Measurements from ENCODE around the gene NR1I2.

The NR1I2 gene

DNA sequence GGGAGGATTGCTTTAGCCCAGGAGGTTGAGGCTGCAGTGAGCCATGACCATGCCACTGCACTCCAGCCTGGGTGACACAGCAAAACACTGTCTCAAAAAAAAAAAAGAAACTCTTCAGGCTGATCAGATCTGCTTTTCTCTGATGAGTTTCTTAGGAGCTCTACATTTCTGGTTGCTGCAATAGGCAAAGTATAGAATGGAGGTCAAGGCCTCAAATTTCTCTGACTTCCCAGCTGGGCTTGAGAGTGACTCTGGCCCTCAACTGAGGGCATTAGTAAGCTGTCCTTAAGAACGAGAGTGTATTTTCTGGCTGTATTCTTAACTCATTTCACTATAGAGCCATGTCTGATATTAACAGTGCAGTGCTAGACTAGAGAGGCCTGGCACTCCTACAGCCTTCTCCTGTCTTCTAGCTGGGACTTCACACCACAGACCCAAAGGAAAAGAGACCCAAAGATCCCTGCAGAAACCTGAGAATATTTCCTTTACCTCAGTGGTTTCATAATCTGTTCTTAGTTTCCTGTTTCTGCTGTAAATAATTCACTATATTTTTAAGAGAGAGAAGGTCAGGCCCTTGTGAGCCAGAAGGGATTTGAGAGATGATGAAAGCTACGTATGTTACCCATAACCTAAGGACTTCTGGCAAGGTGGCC lies 2.0 kb upstream of the NR1I2 start:
- no peak for DNase-seq (ENCODE audit: low read depth)

DNA sequence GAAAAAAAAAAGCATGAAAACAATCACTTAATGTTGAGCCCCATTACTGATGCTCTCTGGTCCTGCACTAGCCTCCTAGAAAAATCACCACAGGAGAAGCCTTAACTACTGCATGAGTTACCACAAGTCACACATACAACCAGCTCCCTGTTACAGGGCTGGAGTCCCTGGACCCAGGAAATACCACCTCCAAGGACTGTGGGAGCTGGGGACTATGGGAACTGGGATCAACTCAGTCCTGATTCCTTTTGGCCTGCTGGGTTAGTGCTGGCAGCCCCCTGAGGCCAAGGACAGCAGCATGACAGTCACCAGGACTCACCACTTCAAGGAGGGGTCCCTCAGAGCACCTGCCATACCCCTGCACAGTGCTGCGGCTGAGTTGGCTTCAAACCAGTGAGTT lies 559 bp downstream of the NR1I2 start:
- DNase-seq (ENCODE audit: low read depth): no peak

DNA sequence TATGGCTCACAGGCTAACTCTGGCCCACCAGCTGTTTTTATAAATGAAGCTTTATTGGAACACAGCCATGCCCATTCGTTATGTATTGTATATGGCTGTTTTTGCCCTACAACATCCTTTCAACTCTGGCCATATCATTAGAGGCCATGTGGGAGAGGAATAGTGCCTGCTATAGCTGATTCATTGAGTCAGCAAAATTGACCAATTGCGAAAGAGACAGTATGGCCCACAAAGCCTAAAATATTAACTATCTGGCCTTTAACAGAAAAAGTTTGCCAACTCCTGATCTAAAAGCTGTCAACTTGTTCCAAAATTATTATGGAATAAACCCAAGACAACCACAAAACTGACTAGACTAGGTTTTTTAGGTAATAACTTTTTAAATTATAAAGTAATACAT lies 1.4 kb downstream of the NR1I2 start:
- DNase-seq (ENCODE audit: low read depth): no peak

DNA sequence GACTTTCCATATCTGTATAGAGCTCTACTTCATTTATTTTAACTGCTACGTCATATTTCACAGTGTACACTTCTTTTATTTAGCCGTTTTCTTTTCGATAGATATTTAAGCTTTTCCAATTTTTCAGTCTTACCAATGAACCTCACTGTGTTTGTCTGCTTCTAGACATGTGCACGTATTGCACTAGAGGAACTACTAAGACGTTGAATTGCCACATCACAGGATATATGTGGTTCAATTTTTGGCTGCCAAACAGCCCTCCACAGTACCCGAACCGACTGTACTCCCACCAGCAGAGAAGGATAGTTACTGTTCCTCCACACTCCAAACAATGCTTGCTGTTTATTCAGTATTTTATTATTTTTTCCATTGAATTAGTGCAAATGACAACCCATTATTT lies 2.0 kb downstream of the NR1I2 start:
- no peak for DNase-seq (ENCODE audit: low read depth)

DNA sequence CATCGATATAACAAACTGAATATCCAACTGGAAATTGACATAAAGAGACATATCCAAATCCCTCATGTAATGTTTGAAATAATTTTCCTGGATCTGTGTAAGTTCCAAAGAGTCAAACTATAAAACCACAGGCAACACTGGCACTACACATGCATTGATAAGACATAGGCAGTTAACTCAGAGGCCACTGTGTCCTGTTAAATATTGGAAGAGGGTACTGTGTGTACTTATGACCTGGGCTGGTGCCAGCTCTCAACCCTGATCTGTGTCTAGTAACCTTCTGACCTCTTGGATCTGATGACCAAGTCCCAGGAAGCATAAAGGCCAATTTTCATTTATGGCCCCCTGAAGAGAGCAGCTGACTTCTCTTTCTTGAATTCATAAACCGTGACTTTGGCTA lies 4.5 kb downstream of the NR1I2 start:
- no peak for DNase-seq (ENCODE audit: low read depth)

DNA sequence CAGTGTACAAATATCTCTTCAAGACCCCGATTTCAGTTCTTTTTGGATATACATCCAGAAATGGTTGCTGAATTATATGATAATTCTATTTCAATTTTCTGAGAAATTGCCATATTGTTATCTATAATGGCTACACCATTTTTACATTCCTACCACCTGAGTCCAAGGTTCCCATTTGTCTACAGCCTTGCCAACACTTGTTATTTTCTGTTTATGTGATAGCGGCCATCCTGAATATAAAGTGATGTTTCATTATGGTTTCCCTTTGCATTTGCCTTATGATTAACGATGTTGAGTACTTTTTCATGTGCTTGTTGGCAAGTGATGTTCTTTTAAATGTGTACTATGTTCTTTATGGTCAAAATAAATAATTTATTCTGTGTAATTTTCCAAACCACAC lies 8.5 kb downstream of the NR1I2 start:
- no peak for DNase-seq (ENCODE audit: low read depth)

DNA sequence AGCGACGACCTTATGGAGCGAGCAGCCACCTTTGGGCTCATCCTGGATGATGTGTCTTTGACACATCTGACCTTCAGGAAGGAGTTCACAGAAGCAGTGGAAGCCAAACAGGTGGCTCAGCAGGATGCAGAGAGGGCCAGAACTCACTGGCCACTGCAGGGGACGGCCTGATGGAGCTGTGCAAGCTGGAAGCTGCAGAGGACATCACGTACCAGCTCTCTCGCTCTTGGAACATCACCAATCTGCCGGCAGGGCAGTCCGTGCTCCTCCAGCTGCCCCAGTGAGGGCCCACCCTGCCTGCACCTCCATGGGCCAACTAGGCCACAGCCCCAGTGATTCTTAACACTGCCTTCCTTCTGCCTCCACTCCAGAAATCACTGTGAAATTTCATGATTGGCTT lies 10.4 kb downstream of the NR1I2 start:
- no peak for DNase-seq (ENCODE audit: low read depth)

DNA sequence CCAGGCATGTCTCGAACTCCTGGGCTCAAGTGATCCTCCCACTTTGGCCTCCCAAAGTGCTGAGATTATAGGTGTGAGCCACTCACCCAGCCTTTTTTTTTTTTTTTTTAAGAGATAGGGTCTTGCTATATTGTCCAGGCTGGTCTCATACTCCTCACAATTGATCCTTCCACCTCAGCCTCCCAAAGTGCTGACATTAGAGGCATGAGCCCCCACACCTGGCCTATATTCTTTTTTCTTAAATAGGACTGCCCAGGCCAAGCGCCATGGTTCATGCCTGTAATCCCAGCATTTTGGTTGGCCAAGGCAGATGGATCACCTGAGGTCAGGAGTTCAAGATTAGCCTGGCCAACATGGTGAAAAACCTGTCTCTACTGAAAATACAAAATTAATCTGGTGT lies 12.5 kb downstream of the NR1I2 start:
- DNase-seq (ENCODE audit: low read depth): no peak

DNA sequence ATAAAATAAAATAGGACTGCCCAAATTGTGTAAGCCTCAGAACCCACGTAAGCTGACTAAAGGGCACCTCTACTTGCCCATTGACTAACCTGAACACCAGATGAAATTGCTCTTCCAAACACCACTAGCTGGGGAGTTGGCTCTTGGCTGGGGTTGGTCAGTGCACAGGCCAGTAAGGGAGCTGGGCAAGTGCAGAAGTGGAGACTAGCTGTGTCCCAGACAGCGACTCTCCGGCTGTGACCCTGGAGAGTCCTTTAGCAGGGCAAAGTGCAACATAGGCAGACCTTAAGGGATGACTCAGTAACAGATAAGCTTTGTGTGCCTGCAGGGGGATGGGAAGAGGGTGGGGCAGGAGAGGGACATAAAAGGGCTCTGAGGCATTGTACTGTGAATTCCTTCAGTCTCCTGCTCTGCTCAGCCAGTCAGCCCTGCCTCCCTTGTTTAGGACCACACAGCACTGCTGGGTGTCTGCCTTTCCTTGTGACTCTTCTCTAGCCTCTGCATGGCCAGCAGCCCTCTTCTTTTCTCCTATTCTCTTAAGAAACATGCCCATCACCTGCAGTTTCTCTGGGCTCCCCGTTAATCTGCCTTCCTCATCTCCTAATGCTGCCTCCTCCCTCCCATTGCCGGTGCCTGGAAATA lies 13.2 kb downstream of the NR1I2 start:
- DNase-seq (ENCODE audit: low read depth): no peak

DNA sequence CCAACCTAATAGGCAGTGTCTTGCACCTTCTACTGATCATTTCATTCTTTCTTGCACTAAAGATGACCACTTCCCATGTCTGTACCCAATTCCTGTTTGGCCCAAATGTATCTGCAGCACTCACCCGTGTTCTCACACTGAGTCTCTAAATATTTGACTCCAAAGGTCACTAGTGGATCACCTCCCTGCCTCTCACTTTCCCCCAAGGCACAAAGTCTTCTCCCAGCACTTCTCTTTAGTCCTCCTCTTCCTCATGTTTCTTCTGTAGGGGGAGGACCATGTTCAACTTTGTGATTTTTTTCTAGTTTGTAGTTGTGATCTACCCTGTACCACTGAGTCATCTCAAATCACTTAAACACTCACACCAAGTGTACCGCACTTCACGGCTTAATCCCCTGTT lies 13.9 kb downstream of the NR1I2 start:
- no peak for DNase-seq (ENCODE audit: low read depth)

DNA sequence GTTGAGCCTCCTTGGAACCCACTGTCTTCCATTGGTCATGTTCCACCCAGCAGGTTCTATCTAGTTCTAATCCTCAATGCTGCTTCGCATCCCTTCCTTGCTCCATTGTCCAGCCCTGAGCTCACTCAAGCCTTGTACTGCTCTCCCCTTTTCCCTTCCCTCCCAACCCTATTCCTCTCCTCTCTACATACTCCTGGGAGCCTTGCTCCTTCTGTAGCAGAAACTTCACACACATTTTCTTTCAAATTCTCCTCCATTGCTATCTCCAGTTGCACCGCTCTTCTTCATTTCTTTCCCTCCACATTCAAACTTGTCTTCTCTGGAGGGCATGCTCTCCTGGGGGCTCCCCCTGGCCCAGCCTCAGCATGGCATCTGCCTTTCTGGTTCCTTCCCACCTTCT lies 14.5 kb downstream of the NR1I2 start:
- no peak for DNase-seq (ENCODE audit: low read depth)

DNA sequence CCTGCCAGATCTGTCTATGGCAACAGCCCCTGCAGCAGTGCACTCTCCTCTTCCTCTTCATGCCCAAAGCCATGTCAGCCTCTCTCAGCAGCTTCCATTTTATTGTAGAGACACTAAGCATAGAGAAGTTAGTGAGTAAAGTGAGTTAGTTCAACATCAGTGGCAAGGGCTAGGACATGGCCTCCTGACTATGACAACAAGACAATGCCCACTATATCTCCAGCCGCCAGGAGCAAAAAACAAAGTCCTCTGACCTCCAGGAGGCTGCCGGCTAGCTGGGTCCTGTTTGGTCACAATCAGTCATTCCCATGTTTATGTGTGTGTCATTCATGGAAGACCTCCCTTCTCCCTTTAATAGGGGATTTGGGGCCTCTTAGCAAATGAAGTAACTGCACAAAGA lies 14.9 kb downstream of the NR1I2 start:
- DNase-seq (ENCODE audit: low read depth): no peak

DNA sequence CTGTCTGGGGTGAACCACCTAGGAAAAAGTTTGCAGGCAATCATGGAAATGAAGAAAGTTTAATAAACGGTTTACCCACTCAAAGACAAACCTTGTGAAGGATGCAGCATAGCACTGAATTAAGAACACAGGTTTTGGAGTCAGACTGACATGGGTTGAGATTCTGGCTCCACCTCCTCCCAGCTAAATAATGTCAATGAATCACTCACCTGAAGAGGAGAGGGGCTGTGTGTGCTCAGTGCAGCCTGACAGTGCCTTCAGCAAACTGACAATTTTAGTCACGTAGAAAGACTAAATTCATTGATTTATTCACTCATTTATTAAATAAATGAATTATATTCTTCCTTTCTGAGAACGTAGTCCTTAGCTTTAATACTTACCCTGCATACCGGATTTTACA lies 18.9 kb downstream of the NR1I2 start:
- DNase-seq (ENCODE audit: low read depth): no peak

DNA sequence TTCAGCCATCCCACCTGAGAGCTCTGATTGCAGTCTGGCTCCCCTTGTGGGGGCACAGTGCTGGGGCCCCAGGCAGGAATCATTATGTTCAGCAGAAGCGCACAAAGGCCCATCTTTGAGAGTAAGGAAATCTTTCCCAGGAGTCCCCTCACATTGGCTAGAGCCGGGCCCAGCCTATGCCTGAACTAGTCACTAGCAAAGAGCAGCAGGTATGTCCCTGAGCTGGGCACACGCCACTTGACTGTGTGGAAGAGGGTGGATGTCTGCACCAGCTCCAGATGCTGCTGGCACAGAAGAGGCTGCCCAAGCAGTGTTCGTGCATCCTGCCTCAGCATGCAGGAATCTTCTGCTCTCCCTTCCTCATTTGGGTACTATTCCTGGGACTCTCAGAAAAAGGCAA lies 26.3 kb downstream of the NR1I2 start:
- no peak for DNase-seq (ENCODE audit: low read depth)

DNA sequence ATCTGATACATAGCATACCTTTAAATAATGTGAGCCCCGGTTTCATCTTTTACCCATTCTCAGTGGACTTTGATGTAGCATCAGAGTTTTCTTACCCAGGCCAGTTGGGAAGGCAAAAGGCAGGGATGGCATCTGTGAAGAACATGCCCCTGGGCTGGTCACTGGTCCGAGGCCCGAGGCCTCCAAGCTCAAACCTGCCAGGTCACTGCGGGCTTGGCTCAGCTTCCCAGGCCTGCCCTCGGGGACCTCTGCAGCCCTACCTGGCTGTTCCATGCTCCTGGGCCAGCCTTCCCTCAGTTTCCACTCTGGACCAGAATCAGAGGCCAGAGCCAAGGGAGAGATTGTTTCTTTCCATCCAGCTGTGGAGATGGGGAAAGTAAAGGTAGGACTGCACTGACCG lies 26.9 kb downstream of the NR1I2 start:
- no peak for DNase-seq (ENCODE audit: low read depth)

DNA sequence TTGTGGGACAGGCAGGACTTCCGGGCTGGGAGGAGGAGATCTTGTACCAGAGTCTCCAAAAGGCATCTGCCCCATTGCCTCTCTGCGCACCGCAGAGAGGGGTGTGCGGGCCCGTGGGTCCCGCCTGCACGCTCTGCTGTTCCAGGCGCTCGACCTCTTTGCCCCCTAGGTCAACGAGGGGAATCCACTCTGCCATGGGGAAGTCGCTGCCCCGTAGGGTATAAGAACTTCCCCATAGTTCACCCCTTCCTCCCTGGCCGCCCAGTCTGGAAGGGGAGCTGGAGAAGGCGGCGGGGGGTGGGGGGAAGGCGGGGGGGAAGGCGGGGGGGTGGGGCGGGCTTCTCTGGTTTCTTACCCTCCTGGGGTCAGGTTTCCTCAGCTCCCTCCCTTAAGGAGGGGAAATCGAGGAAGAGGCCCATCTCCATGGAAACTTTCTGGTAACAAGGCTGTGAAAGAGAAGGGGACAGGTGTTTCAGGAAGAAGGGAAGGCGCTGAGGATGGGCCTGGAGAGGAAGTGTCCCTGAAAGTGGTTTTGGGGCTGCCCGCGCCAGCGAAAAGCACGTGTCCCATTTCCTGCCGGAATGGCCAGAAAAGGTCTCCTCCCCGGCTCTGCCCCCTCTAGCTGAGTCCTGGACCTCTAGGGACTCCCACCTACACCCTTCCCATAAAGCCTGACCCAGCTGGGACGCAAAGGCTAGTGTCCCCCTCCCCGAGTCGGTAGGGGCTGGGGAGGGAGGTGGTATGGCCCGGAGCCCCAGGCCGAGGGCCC lies 27.5 kb downstream of the NR1I2 start:
- DNase-seq (ENCODE audit: low read depth): no peak

DNA sequence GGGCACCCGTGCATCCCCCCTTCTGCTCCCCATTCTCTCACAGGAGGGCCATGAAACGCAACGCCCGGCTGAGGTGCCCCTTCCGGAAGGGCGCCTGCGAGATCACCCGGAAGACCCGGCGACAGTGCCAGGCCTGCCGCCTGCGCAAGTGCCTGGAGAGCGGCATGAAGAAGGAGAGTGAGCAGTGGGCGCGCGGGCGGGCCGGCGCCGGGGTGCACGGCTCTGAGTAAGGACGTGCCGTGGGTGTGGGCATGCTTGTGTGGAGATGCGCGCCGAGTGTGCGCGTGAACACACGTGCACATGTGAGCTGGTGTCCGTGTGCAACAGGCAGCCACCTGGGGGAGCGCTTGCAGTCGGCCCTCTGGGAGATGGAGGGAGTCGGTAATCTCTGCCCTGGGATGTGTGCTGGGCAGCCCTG lies 28.1 kb downstream of the NR1I2 start:
- no peak for DNase-seq (ENCODE audit: low read depth)

DNA sequence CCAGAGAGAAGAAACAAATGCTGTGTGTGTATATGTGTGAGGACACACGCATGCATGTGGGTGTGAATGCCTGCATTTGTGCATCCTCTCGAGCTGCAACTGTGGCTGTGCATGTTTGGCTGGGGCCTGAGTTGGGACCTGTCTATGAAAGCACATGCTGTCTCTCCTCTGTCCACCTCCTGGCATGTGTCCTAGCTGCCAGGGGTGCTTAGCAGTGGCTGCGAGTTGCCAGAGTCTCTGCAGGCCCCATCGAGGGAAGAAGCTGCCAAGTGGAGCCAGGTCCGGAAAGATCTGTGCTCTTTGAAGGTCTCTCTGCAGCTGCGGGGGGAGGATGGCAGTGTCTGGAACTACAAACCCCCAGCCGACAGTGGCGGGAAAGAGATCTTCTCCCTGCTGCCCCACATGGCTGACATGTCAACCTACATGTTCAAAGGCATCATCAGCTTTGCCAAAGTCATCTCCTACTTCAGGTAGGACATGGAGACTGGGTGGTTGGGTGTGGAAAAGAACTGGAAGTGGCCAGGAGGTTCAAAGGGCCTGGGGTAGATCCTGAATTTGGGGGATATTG lies 30.7 kb downstream of the NR1I2 start:
- no peak for DNase-seq (ENCODE audit: low read depth)

DNA sequence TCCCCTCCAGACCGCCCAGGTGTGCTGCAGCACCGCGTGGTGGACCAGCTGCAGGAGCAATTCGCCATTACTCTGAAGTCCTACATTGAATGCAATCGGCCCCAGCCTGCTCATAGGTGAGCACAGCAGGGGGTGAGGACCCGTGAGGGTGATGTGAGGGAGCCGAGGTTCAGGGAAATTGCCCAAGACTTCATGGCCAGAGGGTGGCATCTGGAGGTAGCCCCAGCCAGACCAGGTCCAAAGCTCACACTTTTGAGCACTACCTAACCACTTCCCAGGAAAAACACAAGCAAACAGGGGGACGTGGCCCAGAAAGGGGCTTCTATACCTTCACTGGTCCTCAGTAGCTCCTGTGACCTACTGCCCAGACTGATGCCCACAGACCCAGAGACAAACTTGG lies 33.8 kb downstream of the NR1I2 start:
- DNase-seq (ENCODE audit: low read depth): no peak

DNA sequence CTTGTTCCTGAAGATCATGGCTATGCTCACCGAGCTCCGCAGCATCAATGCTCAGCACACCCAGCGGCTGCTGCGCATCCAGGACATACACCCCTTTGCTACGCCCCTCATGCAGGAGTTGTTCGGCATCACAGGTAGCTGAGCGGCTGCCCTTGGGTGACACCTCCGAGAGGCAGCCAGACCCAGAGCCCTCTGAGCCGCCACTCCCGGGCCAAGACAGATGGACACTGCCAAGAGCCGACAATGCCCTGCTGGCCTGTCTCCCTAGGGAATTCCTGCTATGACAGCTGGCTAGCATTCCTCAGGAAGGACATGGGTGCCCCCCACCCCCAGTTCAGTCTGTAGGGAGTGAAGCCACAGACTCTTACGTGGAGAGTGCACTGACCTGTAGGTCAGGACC lies 35.2 kb downstream of the NR1I2 start:
- DNase-seq (ENCODE audit: low read depth): no peak

DNA sequence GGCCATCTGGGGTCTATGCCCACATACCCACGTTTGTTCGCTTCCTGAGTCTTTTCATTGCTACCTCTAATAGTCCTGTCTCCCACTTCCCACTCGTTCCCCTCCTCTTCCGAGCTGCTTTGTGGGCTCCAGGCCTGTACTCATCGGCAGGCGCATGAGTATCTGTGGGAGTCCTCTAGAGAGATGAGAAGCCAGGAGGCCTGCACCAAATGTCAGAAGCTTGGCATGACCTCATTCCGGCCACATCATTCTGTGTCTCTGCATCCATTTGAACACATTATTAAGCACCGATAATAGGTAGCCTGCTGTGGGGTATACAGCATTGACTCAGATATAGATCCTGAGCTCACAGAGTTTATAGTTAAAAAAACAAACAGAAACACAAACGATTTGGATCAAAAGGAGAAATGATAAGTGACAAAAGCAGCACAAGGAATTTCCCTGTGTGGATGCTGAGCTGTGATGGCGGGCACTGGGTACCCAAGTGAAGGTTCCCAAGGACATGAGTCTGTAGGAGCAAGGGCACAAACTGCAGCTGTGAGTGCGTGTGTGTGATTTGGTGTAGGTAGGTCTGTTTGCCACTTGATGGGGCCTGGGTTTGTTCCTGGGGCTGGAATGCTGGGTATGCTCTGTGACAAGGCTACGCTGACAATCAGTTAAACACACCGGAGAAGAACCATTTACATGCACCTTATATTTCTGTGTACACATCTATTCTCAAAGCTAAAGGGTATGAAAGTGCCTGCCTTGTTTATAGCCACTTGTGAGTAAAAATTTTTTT lies 35.9 kb downstream of the NR1I2 start:
- no peak for DNase-seq (ENCODE audit: low read depth)

DNA sequence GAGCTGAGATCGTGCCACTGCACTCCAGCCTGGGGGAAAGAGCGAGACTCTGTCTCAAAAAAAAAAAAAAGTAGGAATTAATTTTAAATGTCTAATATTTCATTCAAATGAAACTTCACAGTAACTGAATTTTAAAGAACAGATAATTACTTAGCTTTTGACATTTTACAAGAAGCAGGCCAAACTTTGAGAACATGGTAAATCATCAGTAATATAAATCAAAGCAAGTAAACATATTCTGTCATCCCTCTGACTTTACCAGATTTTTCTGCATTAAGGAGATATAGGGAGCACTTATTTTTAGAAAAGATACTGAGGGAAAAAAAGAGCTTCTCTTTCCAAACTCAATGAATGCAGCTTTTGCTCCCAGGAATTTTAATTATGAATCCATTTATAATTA lies 37.0 kb downstream of the NR1I2 start:
- DNase-seq (ENCODE audit: low read depth): no peak

Data from stimulated activated CD8-positive, alpha-beta memory T cell treated with anti-CD3 and anti-CD28 coated beads, Interleukin-15, amount 100 ng/mL, for 1 hour (primary cell).